SH-SY5Y (cell line): Measurements from ENCODE around the gene WDR7.

Experiments used
- GATA2 ChIP-seq: IDR thresholded peaks from 2 replicates; pipeline ENCODE4 v1.6.1; 2011; ENCODE audit warnings: mild to moderate bottlenecking, low read depth, low read length
- GATA3 ChIP-seq: IDR thresholded peaks from 2 replicates; pipeline ENCODE4 v1.6.1; 2011; ENCODE audit warnings: low read depth, mild to moderate bottlenecking, low read length, moderate library complexity

GRCh38 chr18:56962322-56962721 lies 311.2 kb downstream of the WDR7 start:
- TF ChIP-seq GATA3 (no peak), GATA2 (no peak)
